Esophagus muscularis mucosa (tissue), 4 donors: Measurements from ENCODE around the gene SEMA5B.

Experiments used
- EP300 ChIP-seq: sonication (generic); formaldehyde crosslinking; IDR thresholded peaks from one replicate; pipeline ENCODE4 v1.6.1; 2017; ENCODE audit warnings: antibody characterized with exemption
- POLR2A ChIP-seq: fragments of 450-650 bp; IDR thresholded peaks from one replicate; pipeline ENCODE4 v1.6.1; 2017; ENCODE audit warnings: antibody characterized with exemption, moderate library complexity, mild to moderate bottlenecking, low read depth
- POLR2AphosphoS5 ChIP-seq, 2 donors: sonication (generic); formaldehyde crosslinking; IDR thresholded peaks; one replicate each; pipeline ENCODE4 v1.6.1; 2017; ENCODE audit warnings: antibody characterized with exemption in 2 of 2
- TF ChIP-seq, protein P1 (sequence below), 3 experiments: fragments of 200-600 bp in 2 of 3; fragments of 450-650 bp in 1 of 3; sonication (generic) in 2 of 3; IDR thresholded peaks; one replicate each; pipeline ENCODE4 v1.5.1; 2017 to 2019; ENCODE audit warnings: antibody characterized with exemption in 3 of 3, mild to moderate bottlenecking in 2 of 3, moderate library complexity in 1 of 3

DNA sequence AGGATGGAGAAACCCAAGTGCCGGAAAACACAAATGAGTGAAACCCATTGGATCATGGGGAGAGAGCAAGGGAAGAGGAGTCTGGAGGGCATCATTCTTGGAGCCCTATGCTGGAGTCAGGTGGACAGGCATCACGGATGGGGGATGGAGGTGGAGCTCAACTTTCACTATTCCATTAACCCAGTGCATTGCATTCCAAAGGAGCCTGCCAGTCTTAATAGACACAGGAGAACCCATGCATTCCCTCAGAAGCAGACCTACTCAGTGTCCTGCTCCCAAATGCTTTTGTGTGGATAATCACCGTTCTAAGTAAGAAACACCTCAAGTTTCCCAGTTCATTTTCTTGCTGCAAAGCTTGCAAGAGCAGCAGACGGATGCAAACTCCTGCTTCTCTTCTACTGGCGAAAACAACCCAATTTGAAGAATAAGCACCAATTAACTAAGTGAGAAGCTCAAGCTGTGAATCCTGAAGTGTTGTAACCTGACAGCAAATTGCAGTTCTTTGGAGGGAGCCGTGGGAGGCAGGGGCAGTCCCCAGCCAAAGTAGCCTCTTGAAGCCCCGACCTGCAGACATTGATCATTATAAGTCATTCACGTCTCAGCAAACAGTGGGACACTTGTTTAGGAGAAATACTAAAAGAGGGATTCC, 25.3 kb downstream of the SEMA5B start:
- TF ChIP-seq POLR2A (no peak), POLR2AphosphoS5 (IDR thresholded peaks at IDR 0.05) (no peak), EP300 (no peak)
- TF ChIP-seq, protein P1, sequence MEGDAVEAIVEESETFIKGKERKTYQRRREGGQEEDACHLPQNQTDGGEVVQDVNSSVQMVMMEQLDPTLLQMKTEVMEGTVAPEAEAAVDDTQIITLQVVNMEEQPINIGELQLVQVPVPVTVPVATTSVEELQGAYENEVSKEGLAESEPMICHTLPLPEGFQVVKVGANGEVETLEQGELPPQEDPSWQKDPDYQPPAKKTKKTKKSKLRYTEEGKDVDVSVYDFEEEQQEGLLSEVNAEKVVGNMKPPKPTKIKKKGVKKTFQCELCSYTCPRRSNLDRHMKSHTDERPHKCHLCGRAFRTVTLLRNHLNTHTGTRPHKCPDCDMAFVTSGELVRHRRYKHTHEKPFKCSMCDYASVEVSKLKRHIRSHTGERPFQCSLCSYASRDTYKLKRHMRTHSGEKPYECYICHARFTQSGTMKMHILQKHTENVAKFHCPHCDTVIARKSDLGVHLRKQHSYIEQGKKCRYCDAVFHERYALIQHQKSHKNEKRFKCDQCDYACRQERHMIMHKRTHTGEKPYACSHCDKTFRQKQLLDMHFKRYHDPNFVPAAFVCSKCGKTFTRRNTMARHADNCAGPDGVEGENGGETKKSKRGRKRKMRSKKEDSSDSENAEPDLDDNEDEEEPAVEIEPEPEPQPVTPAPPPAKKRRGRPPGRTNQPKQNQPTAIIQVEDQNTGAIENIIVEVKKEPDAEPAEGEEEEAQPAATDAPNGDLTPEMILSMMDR (IDR thresholded peaks at IDR 0.05): no peak
